ENCODE measurements around the gene EDN1.

EDN1 gene

DNA sequence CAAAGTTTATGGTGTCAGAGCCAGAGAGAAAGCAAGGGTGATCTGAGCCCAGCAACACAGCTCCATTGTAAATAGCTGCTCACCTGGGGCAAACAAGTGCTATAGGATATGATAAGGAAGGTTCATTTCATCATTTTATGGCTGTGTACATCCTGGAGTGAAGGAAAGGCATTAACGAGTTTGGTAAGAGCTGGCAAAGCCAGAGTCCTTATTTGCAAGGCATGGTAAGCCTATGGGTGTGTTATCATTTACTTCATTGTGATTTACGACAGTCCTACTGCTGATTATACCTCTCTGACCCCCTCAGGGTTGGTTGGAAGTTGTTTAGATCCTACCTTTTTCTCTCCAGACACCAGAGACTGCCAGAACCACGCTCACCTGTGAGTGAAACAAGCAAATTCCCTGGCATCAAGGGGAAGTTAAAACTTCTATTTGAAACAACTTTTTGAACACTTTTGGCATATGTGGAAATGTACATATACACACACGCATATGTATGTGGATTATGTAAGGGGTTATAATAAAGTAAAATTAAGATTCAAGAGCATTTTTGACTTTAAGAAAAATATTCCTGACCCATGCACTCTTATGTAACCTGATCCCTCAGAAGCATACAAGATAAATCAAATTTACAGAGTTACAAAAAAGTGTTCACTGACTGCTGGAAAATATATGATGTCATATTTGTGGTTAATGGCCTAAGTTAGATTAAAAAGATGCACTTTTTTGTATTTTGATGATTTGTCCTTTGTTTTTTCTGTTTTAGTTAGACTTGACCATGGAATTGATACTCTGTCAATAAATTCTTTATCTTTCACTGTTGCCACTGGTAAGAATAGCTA, 40.4 kb upstream of the EDN1 start:
- TF ChIP-seq, protein P1, sequence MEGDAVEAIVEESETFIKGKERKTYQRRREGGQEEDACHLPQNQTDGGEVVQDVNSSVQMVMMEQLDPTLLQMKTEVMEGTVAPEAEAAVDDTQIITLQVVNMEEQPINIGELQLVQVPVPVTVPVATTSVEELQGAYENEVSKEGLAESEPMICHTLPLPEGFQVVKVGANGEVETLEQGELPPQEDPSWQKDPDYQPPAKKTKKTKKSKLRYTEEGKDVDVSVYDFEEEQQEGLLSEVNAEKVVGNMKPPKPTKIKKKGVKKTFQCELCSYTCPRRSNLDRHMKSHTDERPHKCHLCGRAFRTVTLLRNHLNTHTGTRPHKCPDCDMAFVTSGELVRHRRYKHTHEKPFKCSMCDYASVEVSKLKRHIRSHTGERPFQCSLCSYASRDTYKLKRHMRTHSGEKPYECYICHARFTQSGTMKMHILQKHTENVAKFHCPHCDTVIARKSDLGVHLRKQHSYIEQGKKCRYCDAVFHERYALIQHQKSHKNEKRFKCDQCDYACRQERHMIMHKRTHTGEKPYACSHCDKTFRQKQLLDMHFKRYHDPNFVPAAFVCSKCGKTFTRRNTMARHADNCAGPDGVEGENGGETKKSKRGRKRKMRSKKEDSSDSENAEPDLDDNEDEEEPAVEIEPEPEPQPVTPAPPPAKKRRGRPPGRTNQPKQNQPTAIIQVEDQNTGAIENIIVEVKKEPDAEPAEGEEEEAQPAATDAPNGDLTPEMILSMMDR (conservative IDR thresholded peaks at IDR 0.05; ENCODE audit: low read depth, low read length), result no peak
- no peak overlapping the region for H3K4me3 ChIP-seq (ENCODE audit: low read length)
- no peak for DNase-seq (ENCODE audit: low read depth)

DNA sequence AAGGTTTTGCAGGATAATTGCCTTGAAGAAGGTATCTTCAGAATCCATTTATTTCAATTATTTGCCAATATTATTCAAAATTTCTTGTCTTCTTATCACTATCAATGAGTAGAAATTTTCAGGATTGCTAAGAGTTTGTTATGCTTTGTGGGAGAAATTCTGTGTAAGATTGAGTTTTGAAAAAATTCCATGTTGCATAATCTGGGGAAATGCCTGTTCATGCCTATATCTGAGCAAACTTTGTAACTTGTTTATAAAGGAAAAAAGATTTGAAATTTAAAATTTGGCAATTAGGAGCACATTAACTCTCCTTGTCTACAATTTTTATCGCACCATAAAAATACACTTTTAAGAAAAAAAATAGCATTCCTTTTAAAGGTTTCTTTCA, 39.8 kb upstream of the EDN1 start:
- TF ChIP-seq, protein P1 (conservative IDR thresholded peaks at IDR 0.05; ENCODE audit: low read depth, low read length), result no peak
- no peak overlapping the region for H3K4me3 ChIP-seq (ENCODE audit: low read length)
- no peak for DNase-seq (ENCODE audit: low read depth)

DNA sequence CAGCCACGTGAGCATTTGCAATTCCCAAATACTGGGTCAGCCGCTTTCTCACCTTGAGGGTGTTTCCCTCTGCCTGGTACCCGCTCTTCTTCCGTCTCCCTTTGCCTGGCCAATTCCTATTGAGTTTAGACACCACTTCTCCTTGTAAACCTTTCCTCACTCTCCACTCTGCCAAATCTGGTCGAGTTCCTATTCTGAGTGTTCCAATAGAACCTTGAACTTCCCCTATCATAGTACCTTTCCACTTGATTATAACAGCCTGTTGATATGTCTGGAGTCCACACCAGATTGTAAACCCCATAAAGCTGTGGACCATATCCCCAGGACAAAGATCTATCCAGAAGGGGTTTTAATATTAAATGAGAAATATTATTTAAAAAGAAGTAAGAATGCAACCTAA, 36.0 kb upstream of the EDN1 start:
- no peak overlapping the region for H3K4me3 ChIP-seq (ENCODE audit: low read length)
- DNase-seq (ENCODE audit: low read depth), result no peak
- TF ChIP-seq, protein P1 (conservative IDR thresholded peaks at IDR 0.05; ENCODE audit: low read depth, low read length), result no peak

GRCh38 chr6:12258191-12258590, 32.0 kb upstream of the EDN1 start:
- H3K4me3 ChIP-seq (ENCODE audit: low read length), result no peak overlapping the region
- DNase-seq (ENCODE audit: low read depth), result no peak
- TF ChIP-seq, protein P1 (conservative IDR thresholded peaks at IDR 0.05; ENCODE audit: low read depth, low read length), result no peak

DNA sequence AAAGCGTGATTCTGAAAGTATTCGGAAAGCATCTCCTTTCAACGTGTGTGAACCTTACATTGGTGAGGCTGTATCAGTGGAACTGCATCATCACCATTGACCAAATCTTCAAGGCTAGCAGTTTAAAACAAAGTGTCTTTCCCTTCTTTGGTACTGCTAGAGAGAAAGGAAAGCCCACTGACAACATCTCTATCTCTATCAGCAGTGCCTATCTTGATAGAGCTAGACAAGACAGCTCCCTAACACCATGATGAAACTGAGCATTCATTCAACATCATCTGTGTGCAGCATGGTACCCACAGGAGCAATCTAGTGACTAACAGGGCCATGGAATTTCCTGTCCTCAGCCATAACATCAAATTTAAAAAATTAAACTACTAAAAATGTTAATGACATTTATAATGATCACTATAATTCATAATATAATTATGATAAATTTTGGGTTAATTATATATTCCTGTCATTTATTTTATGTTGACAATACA, 31.5 kb upstream of the EDN1 start:
- no peak for DNase-seq (ENCODE audit: low read depth)
- TF ChIP-seq, protein P1 (conservative IDR thresholded peaks at IDR 0.05; ENCODE audit: low read depth, low read length), result no peak
- no peak overlapping the region for H3K4me3 ChIP-seq (ENCODE audit: low read length)

GRCh38 chr6:12260458-12261093, 29.6 kb upstream of the EDN1 start:
- TF ChIP-seq, protein P1 (conservative IDR thresholded peaks at IDR 0.05; ENCODE audit: low read depth, low read length), result no peak
- H3K4me3 ChIP-seq (ENCODE audit: low read length), result no peak overlapping the region
- no peak for DNase-seq (ENCODE audit: low read depth)
